PC-3 (cell line): ENCODE results near the gene CGB2. TPM values are rescaled to one million over a fixed set of nuclear protein-coding genes. Genes with fewer than 3 reads are reported as not detected.
"Not testable (repeated sequence)": the region's sequence is repeated elsewhere in the genome, so short reads cannot be mapped to it uniquely, and the experiment has no call there.

ENCODE experiments used
- ATAC-seq: fragments of 200-7000 bp; cut with Tn5 transposase; 2 replicates; pipeline ENCODE4 v1.9.1; 2020; ENCODE audit warnings: mild to moderate bottlenecking, moderate library complexity
- BruUV-seq: library from RNA; stranded (reverse); fragments of 400-500 nt; replicated peaks from 2 replicates; lab custom pipeline; 2021; lab: Mats Ljungman, UMichigan
- CTCF ChIA-PET: fragments of 300-600 bp; sonication (Branson Sonifier 250); formaldehyde crosslinking; loops from one replicate; lab custom pipeline; 2022; ENCODE audit warnings: antibody characterized with exemption; lab: Charles Lee
- POLR2A ChIA-PET: fragments of 300-600 bp; sonication (Branson Sonifier 250); formaldehyde crosslinking; loops from one replicate; lab custom pipeline; 2022; ENCODE audit warnings: antibody characterized with exemption; ENCODE audit not compliant: unreplicated experiment; lab: Charles Lee
- DNase-seq: peaks from one replicate; pipeline ENCODE4 v3.0.0-alpha.2; 2015
- H2AFZ ChIP-seq: fragments of 300-600 bp; sonication (generic); 2 replicates; pipeline ENCODE4 v1.6.0; 2016; ENCODE audit warnings: antibody characterized with exemption, low read length
- H3F3A ChIP-seq: fragments of 300-600 bp; sonication (generic); one replicate; pipeline ENCODE4 v1.6.0; 2017; ENCODE audit warnings: antibody characterized with exemption, low read length, control low read depth, mild to moderate bottlenecking; ENCODE audit not compliant: unreplicated experiment
- H3K27ac ChIP-seq: fragments of 300-600 bp; sonication (generic); 2 replicates; pipeline ENCODE4 v1.5.1; 2016; ENCODE audit warnings: mild to moderate bottlenecking, low read length
- H3K27me3 ChIP-seq: fragments of 300-600 bp; sonication (generic); 2 replicates; pipeline ENCODE4 v1.6.1; 2016; ENCODE audit warnings: low read length, mixed read lengths
- H3K36me3 ChIP-seq: fragments of 300-600 bp; sonication (generic); 2 replicates; pipeline ENCODE4 v1.6.1; 2016; ENCODE audit warnings: low read depth, mixed run types, low read length, mixed read lengths
- H3K4me1 ChIP-seq: fragments of 300-600 bp; sonication (generic); 2 replicates; pipeline ENCODE4 v1.5.1; 2016; ENCODE audit warnings: low read length; ENCODE audit not compliant: insufficient read depth
- H3K4me2 ChIP-seq: fragments of 300-600 bp; sonication (generic); 2 replicates; pipeline ENCODE4 v1.6.0; 2016; ENCODE audit warnings: low read length
- H3K4me3 ChIP-seq: fragments of 300-600 bp; sonication (generic); 2 replicates; pipeline ENCODE4 v1.5.1; 2016; ENCODE audit warnings: mild to moderate bottlenecking, low read length, mixed read lengths
- H3K79me2 ChIP-seq: fragments of 300-600 bp; sonication (generic); 2 replicates; pipeline ENCODE4 v1.6.1; 2017; ENCODE audit warnings: low read length, mixed read lengths
- H3K9ac ChIP-seq: fragments of 300-600 bp; sonication (generic); 2 replicates; pipeline ENCODE4 v1.6.0; 2016; ENCODE audit warnings: mild to moderate bottlenecking, low read length
- H3K9me2 ChIP-seq: fragments of 300-600 bp; sonication (generic); replicated peaks from 2 replicates; pipeline ENCODE4 v1.6.1; 2016; ENCODE audit warnings: mixed run types, low read length, mixed read lengths
- H3K9me3 ChIP-seq: fragments of 300-600 bp; sonication (generic); 2 replicates; pipeline ENCODE4 v1.6.1; 2016; ENCODE audit warnings: low read length, mixed read lengths
- H4K20me1 ChIP-seq: fragments of 300-600 bp; sonication (generic); 2 replicates; pipeline ENCODE4 v1.6.1; 2016; ENCODE audit warnings: low read length, mixed read lengths
- CTCF ChIP-seq: fragments of 300-600 bp; sonication (generic); conservative IDR thresholded peaks from 2 replicates; pipeline ENCODE4 v1.5.1; 2017; ENCODE audit warnings: antibody characterized with exemption, low read depth, mild to moderate bottlenecking, low read length
- EZH2 ChIP-seq: fragments of 300-600 bp; sonication (generic); IDR thresholded peaks from one replicate; pipeline ENCODE4 v1.6.1; 2017; ENCODE audit warnings: antibody characterized with exemption, mild to moderate bottlenecking, low read length; ENCODE audit not compliant: unreplicated experiment
- EZH2phosphoT487 ChIP-seq: fragments of 300-600 bp; sonication (generic); IDR thresholded peaks from 2 replicates; pipeline ENCODE4 v1.6.1; 2018; ENCODE audit warnings: mild to moderate bottlenecking, antibody characterized with exemption, low read length, borderline replicate concordance
- intact Hi-C: fragments of 100-400 bp; cut with micrococcal nuclease; formaldehyde crosslinking; loops from 2 replicates; pipeline ENCODE4 v1.9.0; 2023
- microRNA-seq: library from miRNA; unstranded; fragments of <30 nt; microRNA quantifications from one replicate; pipeline ENCODE4 v1.1.0, GENCODE V29; 2020; ENCODE audit not compliant: unreplicated experiment
- total RNA-seq: library from RNA; depleted of rRNA; stranded (reverse); fragments of >200 nt; gene quantifications from 2 replicates; pipeline ENCODE4 v1.2.3, GENCODE V29; 2014; rRNA removed

CGB2 gene
- total RNA-seq, 1 experiment from 2014 or later = not detected

- not testable (repeated sequence) for H3K9me3 ChIP-seq, H3K36me3 ChIP-seq, H4K20me1 ChIP-seq, H3K4me2 ChIP-seq, H3K79me2 ChIP-seq, H3K9me2 ChIP-seq, H2AFZ ChIP-seq, H3K4me1 ChIP-seq, H3K27ac ChIP-seq, H3K4me3 ChIP-seq, H3K27me3 ChIP-seq, ATAC-seq, BruUV-seq, H3K9ac ChIP-seq, H3F3A ChIP-seq
- peak; percentile 54 for DNase-seq
- intact Hi-C loops = loop anchor here (10.0 kb wide), 1 partner anchor 80 kb away; the partner anchor contains the start of genes GYS1 and RUVBL2
- peak; percentile 40; the same call in 1 of the 2 replicates for TF ChIP-seq CTCF
- POLR2A ChIA-PET = interaction anchor here (0.7 kb wide), 1 partner anchor 18 kb away, joined by 3 read pairs; no protein-coding TSS in a partner anchor
- CTCF ChIA-PET = interaction anchor here (0.6 to 1.5 kb wide), 5 partner anchors 59 to 293 kb away, joined by 3 to 6 read pairs (median 4); no protein-coding TSS in a partner anchor
Measured at GRCh38 chr19:49074869-49075268, 43.2 kb downstream of the CGB2 start.

GRCh38 chr19:49080392-49080791 lies 48.7 kb downstream of the CGB2 start:
- intact Hi-C loops = no loop called here
- no peak overlapping the region for H2AFZ ChIP-seq
- H3K9me3 ChIP-seq = no peaks in the 10 kb centered on the region
- ATAC-seq (no peak), DNase-seq (no peak)
- BruUV-seq = no TSS peak
- H3K9me2 ChIP-seq = no peaks in the 10 kb centered on the region
- CTCF ChIA-PET = no interaction called here
- no peak overlapping the region for H3K4me2 ChIP-seq
- no peaks in the 10 kb centered on the region for H4K20me1 ChIP-seq
- no peaks in the 10 kb centered on the region for H3F3A ChIP-seq
- no peak overlapping the region for H3K9ac ChIP-seq
- no peaks in the 10 kb centered on the region for H3K36me3 ChIP-seq
- no peak overlapping the region for H3K4me3 ChIP-seq
- no peak for TF ChIP-seq EZH2phosphoT487
- no peak for TF ChIP-seq CTCF
- TF ChIP-seq EZH2 = no peak
- H3K4me1 ChIP-seq = 0 out of 2 replicates have a peak, but pooled peaks cover 4% of the 10 kb centered on the region
- POLR2A ChIA-PET = no interaction called here
- H3K27me3 ChIP-seq = no peaks in the 10 kb centered on the region
- peaks cover 2% of the 10 kb centered on the region for H3K79me2 ChIP-seq
- H3K27ac ChIP-seq = no peak overlapping the region

- H3K36me3 ChIP-seq = peaks cover 1% of the 10 kb centered on the region; the same call in 1 of the 2 replicates
- intact Hi-C loops = no loop called here
- H3K27me3 ChIP-seq = no peaks in the 10 kb centered on the region
- no peaks in the 10 kb centered on the region for H3K9me3 ChIP-seq
- TF ChIP-seq EZH2 = no peak
- no peak for TF ChIP-seq CTCF
- TF ChIP-seq EZH2phosphoT487 = no peak
- H3K79me2 ChIP-seq = peaks cover 10% of the 10 kb centered on the region
- no peak overlapping the region for H3K4me3 ChIP-seq
- no peak overlapping the region for H3K4me2 ChIP-seq
- no peak overlapping the region for H3K27ac ChIP-seq
- ATAC-seq = no peak
- CTCF ChIA-PET = no interaction called here
- no peak for DNase-seq
- H2AFZ ChIP-seq = no peak overlapping the region
- POLR2A ChIA-PET = no interaction called here
- H3K4me1 ChIP-seq = 0 out of 2 replicates have a peak, but pooled peaks cover 4% of the 10 kb centered on the region
- H4K20me1 ChIP-seq = peaks cover 8% of the 10 kb centered on the region
- no peaks in the 10 kb centered on the region for H3F3A ChIP-seq
- no peak overlapping the region for H3K9ac ChIP-seq
- H3K9me2 ChIP-seq = no peaks in the 10 kb centered on the region
- BruUV-seq = no TSS peak
Measured at GRCh38 chr19:49081273-49081672, 49.6 kb downstream of the CGB2 start.

Small RNAs within 50 kb of the gene (microRNA-seq; reads per million reads assigned to microRNA genes)
- gene MIR6798 = not detected

Other genes starting within 250 kb of the CGB2 start
- 41.1 and 50.0 TPM in 2 replicates for gene BCAT2, start 220.9 kb upstream of the CGB2 start, total RNA-seq
- gene HSD17B14, start 195.4 kb upstream of the CGB2 start, total RNA-seq = 15.0 and 15.4 TPM in 2 replicates
- gene PLEKHA4, start 163.3 kb upstream of the CGB2 start, total RNA-seq = 0.63 and 1.2 TPM in 2 replicates
- gene PPP1R15A, start 159.5 kb upstream of the CGB2 start, total RNA-seq = 78.0 and 105 TPM in 2 replicates
- not detected in 2 replicates for gene TULP2, start 133.1 kb upstream of the CGB2 start, total RNA-seq
- 137 and 138 TPM in 2 replicates for gene NUCB1, start 131.6 kb upstream of the CGB2 start, total RNA-seq
- 1.6 and 1.8 TPM in 2 replicates for gene DHDH, start 98.2 kb upstream of the CGB2 start, total RNA-seq
- 43.0 and 44.8 TPM in 2 replicates for gene BAX, start 77.0 kb upstream of the CGB2 start, total RNA-seq
- gene FTL, start 66.6 kb upstream of the CGB2 start, total RNA-seq = 1,109 and 1,250 TPM in 2 replicates
- 38.6 and 54.0 TPM in 2 replicates for gene GYS1, start 38.6 kb upstream of the CGB2 start, total RNA-seq
- gene RUVBL2, start 38.0 kb upstream of the CGB2 start, total RNA-seq = 291 and 421 TPM in 2 replicates
- not detected in 2 replicates for gene LHB, start 14.8 kb upstream of the CGB2 start, total RNA-seq
- gene CGB3, start 7.6 kb upstream of the CGB2 start, total RNA-seq = not detected in 2 replicates
- 0.95 TPM in 1 of 2 replicates, not detected in the other for gene CGB1, start 5.0 kb downstream of the CGB2 start, total RNA-seq
- 0.52 TPM in 1 of 2 replicates, not detected in the other for gene CGB5, start 12.0 kb downstream of the CGB2 start, total RNA-seq
- 1.2 and 2.2 TPM in 2 replicates for gene CGB8, start 17.2 kb downstream of the CGB2 start, total RNA-seq
- 0.04 and 0.63 TPM in 2 replicates for gene CGB7, start 25.9 kb downstream of the CGB2 start, total RNA-seq
- 0.18 and 1.6 TPM in 2 replicates for gene NTF4, start 32.9 kb downstream of the CGB2 start, total RNA-seq
- not detected in 2 replicates for gene KCNA7, start 40.8 kb downstream of the CGB2 start, total RNA-seq
- gene SNRNP70, start 53.6 kb downstream of the CGB2 start, total RNA-seq = 367 and 485 TPM in 2 replicates
- gene LIN7B, start 82.5 kb downstream of the CGB2 start, total RNA-seq = 5.8 and 11.6 TPM in 2 replicates
- gene C19orf73, start 87.3 kb downstream of the CGB2 start, total RNA-seq = 0.15 TPM in 1 of 2 replicates, not detected in the other
- gene PPFIA3, start 87.7 kb downstream of the CGB2 start, total RNA-seq = 56.3 and 59.0 TPM in 2 replicates
- not detected in 2 replicates for gene HRC, start 123.5 kb downstream of the CGB2 start, total RNA-seq
- 30.0 and 40.4 TPM in 2 replicates for gene TRPM4, start 125.9 kb downstream of the CGB2 start, total RNA-seq